OCI-LY3 (cell line): ENCODE data around the gene TAS2R38.

Source experiments
- CTCF ChIP-seq: fragments of 200-600, 300-600 bp; sonication (generic); IDR thresholded peaks from 2 replicates; pipeline ENCODE4 v1.5.1; 2014; ENCODE audit warnings: antibody characterized with exemption, low read length, low read depth
- EZH2phosphoT487 ChIP-seq: fragments of 200-600 bp; shearing (Covaris generic); IDR thresholded peaks from 2 replicates; pipeline ENCODE4 v1.6.1; 2018; ENCODE audit warnings: antibody characterized with exemption, mixed run types, low read depth

DNA sequence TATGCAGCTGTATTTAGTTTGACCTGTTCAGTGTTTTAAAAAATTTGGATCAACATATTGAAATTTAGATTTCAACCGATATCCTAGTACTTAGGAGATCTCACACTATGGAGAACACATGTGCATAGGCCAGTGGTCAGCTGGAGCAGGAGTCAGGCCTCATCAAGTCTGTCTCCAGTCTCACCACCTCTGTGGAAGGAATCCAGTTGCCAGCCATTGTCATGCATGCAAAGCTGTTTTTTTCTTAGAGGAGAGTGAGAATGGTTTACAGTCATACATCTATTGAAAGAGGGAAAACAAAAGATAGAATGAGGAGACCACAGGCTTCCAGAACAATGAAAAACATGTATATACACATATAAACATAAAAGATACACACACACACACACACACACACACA, 19.2 kb downstream of the TAS2R38 start:
- TF ChIP-seq CTCF (no peak), EZH2phosphoT487 (no peak)
